PC-3 (cell line): Measurements from ENCODE around the gene ULK4. TPM values are rescaled to one million over a fixed set of nuclear protein-coding genes. Genes with fewer than 3 reads are reported as not detected.
"Not testable (repeated sequence)": the region's sequence is repeated elsewhere in the genome, so short reads cannot be mapped to it uniquely, and the experiment has no call there.

ENCODE experiments used
- ATAC-seq: fragments of 200-7000 bp; cut with Tn5 transposase; 2 replicates; pipeline ENCODE4 v1.9.1; 2020; ENCODE audit warnings: mild to moderate bottlenecking, moderate library complexity
- BruUV-seq: library from RNA; stranded (reverse); fragments of 400-500 nt; replicated peaks from 2 replicates; lab custom pipeline; 2021; lab: Mats Ljungman, UMichigan
- CTCF ChIA-PET: fragments of 300-600 bp; sonication (Branson Sonifier 250); formaldehyde crosslinking; loops from one replicate; lab custom pipeline; 2022; ENCODE audit warnings: antibody characterized with exemption; lab: Charles Lee
- POLR2A ChIA-PET: fragments of 300-600 bp; sonication (Branson Sonifier 250); formaldehyde crosslinking; loops from one replicate; lab custom pipeline; 2022; ENCODE audit warnings: antibody characterized with exemption; ENCODE audit not compliant: unreplicated experiment; lab: Charles Lee
- DNase-seq: peaks from one replicate; pipeline ENCODE4 v3.0.0-alpha.2; 2015
- H2AFZ ChIP-seq: fragments of 300-600 bp; sonication (generic); 2 replicates; pipeline ENCODE4 v1.6.0; 2016; ENCODE audit warnings: antibody characterized with exemption, low read length
- H3F3A ChIP-seq: fragments of 300-600 bp; sonication (generic); one replicate; pipeline ENCODE4 v1.6.0; 2017; ENCODE audit warnings: antibody characterized with exemption, low read length, control low read depth, mild to moderate bottlenecking; ENCODE audit not compliant: unreplicated experiment
- H3K27ac ChIP-seq: fragments of 300-600 bp; sonication (generic); 2 replicates; pipeline ENCODE4 v1.5.1; 2016; ENCODE audit warnings: mild to moderate bottlenecking, low read length
- H3K27me3 ChIP-seq: fragments of 300-600 bp; sonication (generic); 2 replicates; pipeline ENCODE4 v1.6.1; 2016; ENCODE audit warnings: low read length, mixed read lengths
- H3K36me3 ChIP-seq: fragments of 300-600 bp; sonication (generic); 2 replicates; pipeline ENCODE4 v1.6.1; 2016; ENCODE audit warnings: low read depth, mixed run types, low read length, mixed read lengths
- H3K4me1 ChIP-seq: fragments of 300-600 bp; sonication (generic); 2 replicates; pipeline ENCODE4 v1.5.1; 2016; ENCODE audit warnings: low read length; ENCODE audit not compliant: insufficient read depth
- H3K4me2 ChIP-seq: fragments of 300-600 bp; sonication (generic); 2 replicates; pipeline ENCODE4 v1.6.0; 2016; ENCODE audit warnings: low read length
- H3K4me3 ChIP-seq: fragments of 300-600 bp; sonication (generic); 2 replicates; pipeline ENCODE4 v1.5.1; 2016; ENCODE audit warnings: mild to moderate bottlenecking, low read length, mixed read lengths
- H3K79me2 ChIP-seq: fragments of 300-600 bp; sonication (generic); 2 replicates; pipeline ENCODE4 v1.6.1; 2017; ENCODE audit warnings: low read length, mixed read lengths
- H3K9ac ChIP-seq: fragments of 300-600 bp; sonication (generic); 2 replicates; pipeline ENCODE4 v1.6.0; 2016; ENCODE audit warnings: mild to moderate bottlenecking, low read length
- H3K9me2 ChIP-seq: fragments of 300-600 bp; sonication (generic); replicated peaks from 2 replicates; pipeline ENCODE4 v1.6.1; 2016; ENCODE audit warnings: mixed run types, low read length, mixed read lengths
- H3K9me3 ChIP-seq: fragments of 300-600 bp; sonication (generic); 2 replicates; pipeline ENCODE4 v1.6.1; 2016; ENCODE audit warnings: low read length, mixed read lengths
- H4K20me1 ChIP-seq: fragments of 300-600 bp; sonication (generic); 2 replicates; pipeline ENCODE4 v1.6.1; 2016; ENCODE audit warnings: low read length, mixed read lengths
- EZH2 ChIP-seq: fragments of 300-600 bp; sonication (generic); IDR thresholded peaks from one replicate; pipeline ENCODE4 v1.6.1; 2017; ENCODE audit warnings: antibody characterized with exemption, mild to moderate bottlenecking, low read length; ENCODE audit not compliant: unreplicated experiment
- EZH2phosphoT487 ChIP-seq: fragments of 300-600 bp; sonication (generic); IDR thresholded peaks from 2 replicates; pipeline ENCODE4 v1.6.1; 2018; ENCODE audit warnings: mild to moderate bottlenecking, antibody characterized with exemption, low read length, borderline replicate concordance
- intact Hi-C: fragments of 100-400 bp; cut with micrococcal nuclease; formaldehyde crosslinking; loops from 2 replicates; pipeline ENCODE4 v1.9.0; 2023
- total RNA-seq: library from RNA; depleted of rRNA; stranded (reverse); fragments of >200 nt; gene quantifications from 2 replicates; pipeline ENCODE4 v1.2.3, GENCODE V29; 2014
- TF ChIP-seq, protein P1 (sequence below): fragments of 300-600 bp; sonication (generic); conservative IDR thresholded peaks from 2 replicates; pipeline ENCODE4 v1.5.1; 2017; ENCODE audit warnings: antibody characterized with exemption, low read depth, mild to moderate bottlenecking, low read length

ULK4 gene
- total RNA-seq, 1 experiment from 2014 or later = 4.8 TPM

DNA sequence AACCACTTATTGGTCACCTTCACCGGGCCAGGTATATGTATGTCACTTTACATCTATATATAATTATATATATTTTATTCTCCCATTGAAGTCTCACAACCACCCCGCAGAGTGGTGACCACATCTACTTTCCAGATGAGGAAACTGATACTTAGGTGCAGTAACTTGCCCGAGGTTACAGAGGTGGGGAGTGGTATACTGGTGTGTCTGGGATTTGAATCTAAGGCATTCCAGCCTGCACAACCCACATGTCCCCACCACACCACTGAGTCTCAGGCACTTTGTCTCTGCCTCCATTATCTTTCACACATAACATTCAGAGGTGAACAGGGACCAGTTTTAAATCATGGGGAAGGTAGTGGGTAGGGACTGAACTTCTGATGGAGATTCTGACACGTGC is 501.2 kb downstream of the ULK4 start:
- TF ChIP-seq EZH2 (no peak), EZH2phosphoT487 (no peak)
- TF ChIP-seq, protein P1, sequence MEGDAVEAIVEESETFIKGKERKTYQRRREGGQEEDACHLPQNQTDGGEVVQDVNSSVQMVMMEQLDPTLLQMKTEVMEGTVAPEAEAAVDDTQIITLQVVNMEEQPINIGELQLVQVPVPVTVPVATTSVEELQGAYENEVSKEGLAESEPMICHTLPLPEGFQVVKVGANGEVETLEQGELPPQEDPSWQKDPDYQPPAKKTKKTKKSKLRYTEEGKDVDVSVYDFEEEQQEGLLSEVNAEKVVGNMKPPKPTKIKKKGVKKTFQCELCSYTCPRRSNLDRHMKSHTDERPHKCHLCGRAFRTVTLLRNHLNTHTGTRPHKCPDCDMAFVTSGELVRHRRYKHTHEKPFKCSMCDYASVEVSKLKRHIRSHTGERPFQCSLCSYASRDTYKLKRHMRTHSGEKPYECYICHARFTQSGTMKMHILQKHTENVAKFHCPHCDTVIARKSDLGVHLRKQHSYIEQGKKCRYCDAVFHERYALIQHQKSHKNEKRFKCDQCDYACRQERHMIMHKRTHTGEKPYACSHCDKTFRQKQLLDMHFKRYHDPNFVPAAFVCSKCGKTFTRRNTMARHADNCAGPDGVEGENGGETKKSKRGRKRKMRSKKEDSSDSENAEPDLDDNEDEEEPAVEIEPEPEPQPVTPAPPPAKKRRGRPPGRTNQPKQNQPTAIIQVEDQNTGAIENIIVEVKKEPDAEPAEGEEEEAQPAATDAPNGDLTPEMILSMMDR = no peak
- DNase-seq = no peak
- Histone ChIP-seq H3K9me2 (no peaks in the 10 kb centered on the region), H3K9me3 (no peaks in the 10 kb centered on the region), H3K9ac (no peak overlapping the region), H2AFZ (no peak overlapping the region), H3K36me3 (no peaks in the 10 kb centered on the region), H3F3A (no peaks in the 10 kb centered on the region), H3K27me3 (no peaks in the 10 kb centered on the region), H3K27ac (no peak overlapping the region), H3K79me2 (no peaks in the 10 kb centered on the region), H4K20me1 (no peaks in the 10 kb centered on the region), H3K4me1 (no peaks in the 10 kb centered on the region), H3K4me3 (no peak overlapping the region), H3K4me2 (no peak overlapping the region)
- intact Hi-C loops = no loop called here
- BruUV-seq = no TSS peak
- no peak for ATAC-seq
- ChIA-PET CTCF (no interaction called here), POLR2A (no interaction called here)

DNA sequence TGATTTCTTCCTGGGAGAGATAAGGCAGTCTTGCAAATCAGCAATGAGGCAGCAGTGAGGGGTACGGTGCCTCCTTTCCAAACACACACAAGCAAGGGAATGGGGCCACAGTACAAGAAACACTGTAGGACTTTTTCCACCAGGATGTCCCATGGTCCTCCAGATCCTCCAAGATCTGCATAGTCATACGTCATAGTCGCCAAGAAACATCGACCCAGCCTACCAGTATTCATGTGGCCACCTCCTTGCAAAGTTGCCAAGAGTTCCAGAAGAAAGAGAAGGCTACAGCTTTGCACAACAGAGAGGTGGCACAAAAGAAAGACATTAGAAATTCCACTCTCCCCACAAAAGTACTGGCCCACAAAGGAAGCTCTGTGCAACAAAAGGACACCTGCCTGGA is 504.7 kb downstream of the ULK4 start:
- no peak for DNase-seq
- Histone ChIP-seq H3K9me3 (no peaks in the 10 kb centered on the region), H2AFZ (no peak overlapping the region), H3F3A (no peaks in the 10 kb centered on the region), H3K27me3 (no peaks in the 10 kb centered on the region), H3K27ac (no peak overlapping the region), H3K4me2 (no peak overlapping the region), H3K4me1 (no peaks in the 10 kb centered on the region), H3K9me2 (no peaks in the 10 kb centered on the region), H3K36me3 (no peaks in the 10 kb centered on the region), H3K4me3 (no peak overlapping the region), H3K79me2 (no peaks in the 10 kb centered on the region), H3K9ac (no peak overlapping the region), H4K20me1 (no peaks in the 10 kb centered on the region)
- intact Hi-C loops = no loop called here
- CTCF ChIA-PET = no interaction called here
- no TSS peak for BruUV-seq
- TF ChIP-seq EZH2 (no peak), EZH2phosphoT487 (no peak)
- TF ChIP-seq, protein P1 = no peak
- ATAC-seq = no peak
- POLR2A ChIA-PET = no interaction called here

DNA sequence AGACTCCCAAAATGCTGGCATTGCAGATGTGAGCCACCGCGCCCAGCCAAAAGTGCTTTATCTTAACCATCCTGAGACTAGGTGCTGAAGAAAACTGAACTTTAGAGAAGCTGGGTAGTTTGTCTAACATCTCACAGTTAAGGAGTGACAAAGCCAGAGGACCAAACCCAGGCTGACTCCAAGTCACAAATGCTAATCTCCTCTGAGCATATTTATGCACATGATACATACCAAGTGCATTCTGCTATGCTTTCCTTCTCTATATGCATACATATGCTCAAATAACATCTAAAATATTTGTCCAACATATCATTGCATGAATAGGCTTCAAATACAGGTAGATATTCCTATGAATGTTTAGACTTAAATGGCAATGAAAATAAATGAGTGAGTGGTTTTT is 505.7 kb downstream of the ULK4 start:
- no peak overlapping the region for H3K27ac ChIP-seq
- intact Hi-C loops = no loop called here
- H3K9me3 ChIP-seq = no peaks in the 10 kb centered on the region
- BruUV-seq = no TSS peak
- ChIA-PET CTCF (no interaction called here), POLR2A (no interaction called here)
- no peak overlapping the region for H3K9ac ChIP-seq
- DNase-seq (no peak), ATAC-seq (no peak)
- no peak overlapping the region for H2AFZ ChIP-seq
- H3K4me3 ChIP-seq = no peak overlapping the region
- H4K20me1 ChIP-seq = no peaks in the 10 kb centered on the region
- H3K4me2 ChIP-seq = no peak overlapping the region
- H3F3A ChIP-seq = no peaks in the 10 kb centered on the region
- no peaks in the 10 kb centered on the region for H3K27me3 ChIP-seq
- no peaks in the 10 kb centered on the region for H3K4me1 ChIP-seq
- no peaks in the 10 kb centered on the region for H3K9me2 ChIP-seq
- TF ChIP-seq, protein P1 = no peak
- TF ChIP-seq EZH2phosphoT487 = no peak
- TF ChIP-seq EZH2 = no peak
- no peaks in the 10 kb centered on the region for H3K36me3 ChIP-seq
- no peaks in the 10 kb centered on the region for H3K79me2 ChIP-seq

DNA sequence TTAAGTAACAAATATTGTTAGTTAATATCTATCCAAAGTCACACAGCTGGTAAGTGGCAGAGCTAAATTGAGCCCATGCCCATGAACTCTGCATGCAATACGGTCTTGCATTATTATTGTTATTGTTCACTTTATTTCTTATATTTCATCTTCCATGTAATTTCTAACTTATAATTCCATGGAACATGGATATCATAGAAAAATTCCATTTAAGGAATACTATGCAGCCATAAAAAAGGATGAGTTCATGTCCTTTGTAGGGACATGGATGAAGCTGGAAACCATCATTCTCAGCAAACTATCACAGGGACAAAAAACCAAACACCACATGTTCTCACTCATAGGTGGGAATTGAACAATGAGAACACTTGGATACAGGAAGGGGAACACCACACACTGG is 508.3 kb downstream of the ULK4 start:
- H3K36me3 ChIP-seq, BruUV-seq, H3F3A ChIP-seq, H3K27ac ChIP-seq, ATAC-seq, H3K9ac ChIP-seq, CTCF ChIA-PET, H3K4me3 ChIP-seq, DNase-seq, H3K27me3 ChIP-seq, H3K9me3 ChIP-seq, H3K4me2 ChIP-seq, POLR2A ChIA-PET, H2AFZ ChIP-seq, H4K20me1 ChIP-seq, H3K9me2 ChIP-seq, H3K4me1 ChIP-seq, intact Hi-C loops, H3K79me2 ChIP-seq: not testable (repeated sequence)
